Osteoblast (primary cell): ENCODE measurements around the gene MACROD2. TPM values are rescaled to one million over a fixed set of nuclear protein-coding genes. Genes with fewer than 3 reads are reported as not detected.
"Not testable (repeated sequence)": the region's sequence is repeated elsewhere in the genome, so short reads cannot be mapped to it uniquely, and the experiment has no call there.

Experiments
- DNase-seq: peaks from one replicate; pipeline ENCODE4 v3.0.0; 2011; ENCODE audit warnings: low spot score, mixed read lengths; ENCODE audit not compliant: insufficient read length; ENCODE audit errors: missing footprints
- H2AFZ ChIP-seq: 2 replicates; pipeline ENCODE4 v1.6.0; 2011; ENCODE audit warnings: mild to moderate bottlenecking, low read length
- H3K27ac ChIP-seq: 2 replicates; pipeline ENCODE4 v1.5.1; 2011; ENCODE audit warnings: mild to moderate bottlenecking, low read depth, low read length, moderate library complexity
- H3K27me3 ChIP-seq: 2 replicates; pipeline ENCODE4 v1.6.0; 2012; ENCODE audit warnings: mild to moderate bottlenecking, control low read depth, inconsistent platforms, low read length, moderate library complexity; ENCODE audit not compliant: insufficient read depth
- H3K36me3 ChIP-seq: 2 replicates; pipeline ENCODE4 v1.5.1; 2011; ENCODE audit warnings: mild to moderate bottlenecking, low read length, control low read depth, moderate library complexity; ENCODE audit not compliant: insufficient read depth
- H3K4me1 ChIP-seq: 2 replicates; pipeline ENCODE4 v1.5.1; 2011; ENCODE audit warnings: mild to moderate bottlenecking, low read length, control low read depth, moderate library complexity; ENCODE audit not compliant: insufficient read depth
- H3K4me2 ChIP-seq: 2 replicates; pipeline ENCODE4 v1.6.0; 2011; ENCODE audit warnings: mild to moderate bottlenecking, low read length; ENCODE audit not compliant: insufficient read depth
- H3K4me3 ChIP-seq: fragments of 200-600 bp; sonication (generic); 3 replicates; pipeline ENCODE4 v1.5.1; 2012; ENCODE audit warnings: mild to moderate bottlenecking, low read length, inconsistent platforms; ENCODE audit not compliant: insufficient read depth
- H3K79me2 ChIP-seq: 2 replicates; pipeline ENCODE4 v1.6.0; 2012; ENCODE audit warnings: mild to moderate bottlenecking, low read length, control low read depth, inconsistent platforms; ENCODE audit not compliant: insufficient read depth
- H3K9me3 ChIP-seq: 2 replicates; pipeline ENCODE4 v1.5.1; 2011; ENCODE audit warnings: low read depth, low read length, control low read depth
- H4K20me1 ChIP-seq: 2 replicates; pipeline ENCODE4 v1.6.0; 2012; ENCODE audit warnings: mild to moderate bottlenecking, low read length, control low read depth; ENCODE audit not compliant: insufficient read depth
- CTCF ChIP-seq: IDR thresholded peaks from 2 replicates; pipeline ENCODE4 v1.5.1; 2011; ENCODE audit warnings: mild to moderate bottlenecking, low read depth, low read length, moderate library complexity; ENCODE audit errors: extremely low read depth
- total RNA-seq: library from RNA; depleted of rRNA; stranded (reverse); fragments of >200 nt; gene quantifications from 2 replicates; pipeline ENCODE4 v1.2.3, GENCODE V29; 2012

The MACROD2 gene
- total RNA-seq, 1 donor = 4.0 TPM

DNA sequence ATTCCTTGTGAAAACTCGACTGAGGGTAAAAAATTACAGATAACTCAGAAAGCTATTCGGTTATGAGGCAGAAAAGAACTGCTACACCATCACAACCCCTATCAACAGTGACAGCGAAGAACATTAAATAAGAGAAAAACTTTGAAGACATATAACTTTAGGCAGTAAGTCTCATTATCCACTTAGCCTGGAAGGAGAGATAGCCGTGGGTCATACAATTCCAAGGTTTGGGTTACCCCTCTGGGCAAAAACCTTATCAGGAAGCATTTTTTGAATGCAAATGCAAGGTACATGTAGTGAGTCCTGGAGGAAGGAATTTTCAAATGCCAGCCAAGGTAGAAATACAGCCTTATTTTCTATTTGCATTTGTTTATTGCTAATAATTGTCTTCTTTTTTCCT, 212.3 kb downstream of the MACROD2 start:
- TF ChIP-seq CTCF = no peak
- H3K9me3 ChIP-seq = no peaks in the 10 kb centered on the region
- H3K36me3 ChIP-seq = no peaks in the 10 kb centered on the region
- no peak overlapping the region for H3K27ac ChIP-seq
- H4K20me1 ChIP-seq = no peaks in the 10 kb centered on the region
- no peak overlapping the region for H2AFZ ChIP-seq
- no peaks in the 10 kb centered on the region for H3K27me3 ChIP-seq
- H3K4me2 ChIP-seq = no peak overlapping the region
- no peak overlapping the region for H3K4me3 ChIP-seq
- no peak for DNase-seq
- no peaks in the 10 kb centered on the region for H3K79me2 ChIP-seq
- no peaks in the 10 kb centered on the region for H3K4me1 ChIP-seq

DNA sequence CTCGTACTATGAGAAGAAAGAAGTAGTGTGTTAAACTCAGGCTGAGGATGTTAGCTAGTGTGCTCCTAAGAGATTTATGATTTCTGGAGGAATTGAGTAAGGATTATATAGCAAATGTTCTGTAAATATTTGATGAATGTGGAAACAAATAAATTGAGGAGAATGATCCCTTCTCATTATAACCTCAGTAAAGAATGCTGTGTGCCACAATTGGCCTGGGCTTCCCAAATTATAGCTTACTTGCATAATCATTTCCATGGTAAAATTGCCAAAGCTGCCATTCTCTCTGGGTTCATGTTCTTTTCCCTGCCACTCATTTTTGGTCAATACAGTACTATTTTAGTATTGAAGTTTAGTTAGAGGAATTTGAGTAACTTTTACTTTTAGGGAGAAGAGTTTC, 213.6 kb downstream of the MACROD2 start:
- H3K27ac ChIP-seq = no peak overlapping the region
- no peaks in the 10 kb centered on the region for H3K27me3 ChIP-seq
- no peaks in the 10 kb centered on the region for H3K9me3 ChIP-seq
- H2AFZ ChIP-seq = no peak overlapping the region
- no peaks in the 10 kb centered on the region for H3K79me2 ChIP-seq
- no peaks in the 10 kb centered on the region for H4K20me1 ChIP-seq
- H3K4me2 ChIP-seq = no peak overlapping the region
- H3K4me1 ChIP-seq = no peaks in the 10 kb centered on the region
- no peaks in the 10 kb centered on the region for H3K36me3 ChIP-seq
- TF ChIP-seq CTCF = no peak
- no peak overlapping the region for H3K4me3 ChIP-seq
- DNase-seq = no peak

DNA sequence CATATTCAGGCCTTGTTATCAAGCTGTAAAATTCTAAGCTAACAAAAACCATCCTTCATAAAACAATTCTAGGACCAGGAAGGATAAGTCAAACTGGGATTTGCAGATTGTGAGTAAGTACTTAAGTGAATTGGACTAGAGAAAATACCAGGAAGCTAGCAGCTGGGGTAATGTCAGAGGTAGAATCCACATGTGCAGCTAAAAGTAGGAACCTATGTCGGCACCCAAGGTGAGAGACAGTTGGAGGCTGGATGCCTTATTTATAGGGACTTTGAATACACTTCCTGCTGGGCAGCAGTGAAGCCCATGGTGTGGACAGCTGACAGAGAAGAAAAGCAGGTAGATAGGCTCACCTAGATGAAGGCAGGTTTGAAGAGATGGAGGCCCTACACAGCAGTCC, 214.8 kb downstream of the MACROD2 start:
- no peak overlapping the region for H3K4me2 ChIP-seq
- no peak overlapping the region for H2AFZ ChIP-seq
- no peaks in the 10 kb centered on the region for H3K79me2 ChIP-seq
- H4K20me1 ChIP-seq = no peaks in the 10 kb centered on the region
- no peaks in the 10 kb centered on the region for H3K27me3 ChIP-seq
- no peaks in the 10 kb centered on the region for H3K9me3 ChIP-seq
- H3K4me3 ChIP-seq = no peak overlapping the region
- TF ChIP-seq CTCF = no peak
- H3K27ac ChIP-seq = no peak overlapping the region
- H3K4me1 ChIP-seq = no peaks in the 10 kb centered on the region
- no peaks in the 10 kb centered on the region for H3K36me3 ChIP-seq
- peak; percentile 56 for DNase-seq

DNA sequence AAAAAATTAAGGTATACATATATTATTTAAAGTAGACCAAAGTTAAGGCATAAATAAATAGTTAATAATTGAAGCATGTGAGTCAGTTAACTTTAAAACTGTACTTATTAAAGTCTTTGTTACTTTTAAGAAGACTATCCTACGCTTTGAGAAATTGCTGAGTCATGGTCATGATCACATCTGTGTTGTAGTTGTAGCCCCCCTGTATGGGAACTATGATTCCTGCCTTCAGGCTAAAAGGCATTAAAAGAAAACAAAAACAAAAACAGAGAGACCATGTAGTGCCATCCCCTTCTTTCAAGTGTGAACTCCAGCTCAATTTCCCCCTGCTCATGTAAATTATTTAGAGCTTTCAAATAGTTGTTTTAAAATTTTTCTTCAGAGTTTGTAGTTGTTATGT, 218.7 kb downstream of the MACROD2 start:
- H3K79me2 ChIP-seq = no peaks in the 10 kb centered on the region
- no peak overlapping the region for H2AFZ ChIP-seq
- H4K20me1 ChIP-seq = no peaks in the 10 kb centered on the region
- H3K36me3 ChIP-seq = no peaks in the 10 kb centered on the region
- no peaks in the 10 kb centered on the region for H3K9me3 ChIP-seq
- no peak overlapping the region for H3K4me2 ChIP-seq
- H3K4me3 ChIP-seq = no peak overlapping the region
- H3K4me1 ChIP-seq = no peaks in the 10 kb centered on the region
- H3K27me3 ChIP-seq = no peaks in the 10 kb centered on the region
- TF ChIP-seq CTCF = no peak
- no peak for DNase-seq
- H3K27ac ChIP-seq = no peak overlapping the region

DNA sequence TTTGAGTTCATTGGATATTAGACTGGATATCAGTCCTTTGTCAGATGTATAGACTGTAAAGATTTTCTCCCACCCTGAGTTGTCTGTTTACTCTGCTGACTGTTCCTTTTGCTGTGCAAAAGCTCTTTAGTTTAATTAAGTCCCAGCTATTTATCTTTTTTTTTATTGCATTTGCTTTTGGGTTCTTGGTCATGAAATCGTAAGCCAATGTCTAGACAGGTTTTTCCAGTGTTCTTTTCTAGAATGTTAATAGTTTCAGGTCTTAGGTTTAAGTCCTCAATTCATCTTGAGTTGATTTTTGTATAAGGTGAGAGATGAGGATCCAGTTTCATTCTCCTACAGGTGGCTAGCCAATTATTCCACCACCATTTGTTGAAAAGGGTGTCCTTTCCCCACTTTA, 220.6 kb downstream of the MACROD2 start:
- not testable (repeated sequence) for H3K4me2 ChIP-seq, DNase-seq, H3K79me2 ChIP-seq, H3K27ac ChIP-seq, H3K27me3 ChIP-seq, H2AFZ ChIP-seq, H3K9me3 ChIP-seq, H3K4me3 ChIP-seq, H3K36me3 ChIP-seq, H3K4me1 ChIP-seq, H4K20me1 ChIP-seq
